Hepatocyte (in vitro differentiated cells): ENCODE data around the gene LINC00305. TPM values are rescaled to one million over a fixed set of nuclear protein-coding genes. Genes with fewer than 3 reads are reported as not detected.

Source experiments
- DNase-seq: peaks from one replicate; pipeline ENCODE4 v3.0.0-alpha.2; 2016; ENCODE audit warnings: low spot score
- H2AFZ ChIP-seq: fragments of 200-600 bp; sonication (generic); 2 replicates; pipeline ENCODE4 v1.6.0; 2016; ENCODE audit warnings: antibody characterized with exemption, mild to moderate bottlenecking
- H3K27ac ChIP-seq: fragments of 200-600 bp; sonication (generic); 2 replicates; pipeline ENCODE4 v1.5.1; 2016; ENCODE audit warnings: mild to moderate bottlenecking
- H3K27me3 ChIP-seq: fragments of 200-600 bp; sonication (generic); 2 replicates; pipeline ENCODE4 v1.6.1; 2016
- H3K36me3 ChIP-seq: fragments of 200-600 bp; sonication (generic); replicated peaks from 2 replicates; pipeline ENCODE4 v1.5.1; 2016; ENCODE audit warnings: low read depth; ENCODE audit not compliant: insufficient read depth
- H3K4me1 ChIP-seq: fragments of 200-600 bp; sonication (generic); 2 replicates; pipeline ENCODE4 v1.5.1; 2016; ENCODE audit warnings: mild to moderate bottlenecking, moderate library complexity; ENCODE audit not compliant: insufficient read depth
- H3K4me2 ChIP-seq: fragments of 200-600 bp; sonication (generic); 2 replicates; pipeline ENCODE4 v1.6.0; 2016
- H3K4me3 ChIP-seq: fragments of 200-600 bp; sonication (generic); 2 replicates; pipeline ENCODE4 v1.5.1; 2016; ENCODE audit warnings: mild to moderate bottlenecking
- H3K79me2 ChIP-seq: fragments of 200-600 bp; sonication (generic); 2 replicates; pipeline ENCODE4 v1.6.0; 2017; ENCODE audit warnings: mild to moderate bottlenecking
- H3K9me2 ChIP-seq: fragments of 200-600 bp; sonication (generic); replicated peaks from 2 replicates; pipeline ENCODE4 v1.6.0; 2017; ENCODE audit warnings: mild to moderate bottlenecking; ENCODE audit not compliant: insufficient read depth
- H3K9me3 ChIP-seq: fragments of 200-600 bp; sonication (generic); 2 replicates; pipeline ENCODE4 v1.5.1; 2016; ENCODE audit warnings: low read depth, mild to moderate bottlenecking
- H4K20me1 ChIP-seq: fragments of 200-600 bp; sonication (generic); 2 replicates; pipeline ENCODE4 v1.6.0; 2016; ENCODE audit warnings: mild to moderate bottlenecking; ENCODE audit not compliant: insufficient read depth, poor library complexity, severe bottlenecking
- EZH2 ChIP-seq: fragments of 200-600 bp; sonication (generic); IDR thresholded peaks from 2 replicates; pipeline ENCODE4 v1.6.1; 2016; ENCODE audit warnings: antibody characterized with exemption, mild to moderate bottlenecking, borderline replicate concordance
- EZH2phosphoT487 ChIP-seq: fragments of 200-600 bp; sonication (generic); IDR thresholded peaks from one replicate; pipeline ENCODE4 v1.6.1; 2018; ENCODE audit warnings: antibody characterized with exemption, mild to moderate bottlenecking, low read depth, moderate library complexity; ENCODE audit not compliant: unreplicated experiment, severe bottlenecking
- WGBS: methylation state at CpG from one replicate; pipeline ENCODE4 v1.1.6; 2016; ENCODE audit warnings: low lambda C conversion rate; ENCODE audit errors: missing lambda C conversion rate; 5-methylcytosine and 5-hydroxymethylcytosine counted together
- polyA plus RNA-seq: library from polyadenylated mRNA; unstranded; fragments of >200 nt; fragmentation: Nextera tagmentation; extraction: Ambion mirVana; gene quantifications from 2 replicates; pipeline ENCODE4 v1.2.1, GENCODE V29; 2016
- total RNA-seq: library from RNA; depleted of rRNA; stranded (reverse); fragments of >200 nt; gene quantifications from 2 replicates; pipeline ENCODE4 v1.2.3, GENCODE V29; 2014
- TF ChIP-seq, protein P1 (sequence below): fragments of 200-600 bp; sonication (generic); IDR thresholded peaks from 2 replicates; pipeline ENCODE4 v1.5.1; 2016; ENCODE audit warnings: antibody characterized with exemption, mild to moderate bottlenecking; ENCODE audit not compliant: poor library complexity

The LINC00305 gene
- total and polyA plus RNA-seq, 2 experiments from 2014 or later, result 0.30 to 1.9 TPM

DNA sequence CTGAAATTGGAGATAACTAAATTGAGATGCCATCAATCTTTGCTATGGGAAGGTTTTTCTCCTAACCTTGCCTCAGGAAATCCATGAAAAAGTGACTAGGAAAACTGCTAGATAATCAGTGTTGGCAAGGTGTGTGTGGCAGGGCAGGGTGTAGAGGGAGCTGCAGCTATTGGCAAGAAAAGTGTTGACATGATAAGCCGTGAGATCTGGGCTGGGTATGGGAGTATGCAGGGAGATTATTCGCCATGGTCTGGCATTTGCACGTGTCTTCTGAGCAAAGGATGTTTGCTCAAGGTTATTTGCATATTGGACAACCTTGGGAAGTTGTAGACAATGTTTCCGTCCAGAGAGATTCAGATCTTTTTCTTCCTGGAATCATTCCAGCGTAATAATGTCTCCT, 104.3 kb downstream of the LINC00305 start:
- no peak for DNase-seq
- WGBS, result 75% methylated on average over 5 of the region's 5 CpGs
- Histone ChIP-seq H3K9me3 (no peaks in the 10 kb centered on the region), H3K4me3 (no peak overlapping the region), H4K20me1 (no peaks in the 10 kb centered on the region), H3K27ac (no peak overlapping the region), H2AFZ (no peak overlapping the region), H3K9me2 (no peaks in the 10 kb centered on the region), H3K4me2 (no peak overlapping the region), H3K79me2 (no peaks in the 10 kb centered on the region), H3K4me1 (no peaks in the 10 kb centered on the region), H3K27me3 (no peaks in the 10 kb centered on the region), H3K36me3 (no peaks in the 10 kb centered on the region)
- TF ChIP-seq EZH2, result no peak
- TF ChIP-seq, protein P1, sequence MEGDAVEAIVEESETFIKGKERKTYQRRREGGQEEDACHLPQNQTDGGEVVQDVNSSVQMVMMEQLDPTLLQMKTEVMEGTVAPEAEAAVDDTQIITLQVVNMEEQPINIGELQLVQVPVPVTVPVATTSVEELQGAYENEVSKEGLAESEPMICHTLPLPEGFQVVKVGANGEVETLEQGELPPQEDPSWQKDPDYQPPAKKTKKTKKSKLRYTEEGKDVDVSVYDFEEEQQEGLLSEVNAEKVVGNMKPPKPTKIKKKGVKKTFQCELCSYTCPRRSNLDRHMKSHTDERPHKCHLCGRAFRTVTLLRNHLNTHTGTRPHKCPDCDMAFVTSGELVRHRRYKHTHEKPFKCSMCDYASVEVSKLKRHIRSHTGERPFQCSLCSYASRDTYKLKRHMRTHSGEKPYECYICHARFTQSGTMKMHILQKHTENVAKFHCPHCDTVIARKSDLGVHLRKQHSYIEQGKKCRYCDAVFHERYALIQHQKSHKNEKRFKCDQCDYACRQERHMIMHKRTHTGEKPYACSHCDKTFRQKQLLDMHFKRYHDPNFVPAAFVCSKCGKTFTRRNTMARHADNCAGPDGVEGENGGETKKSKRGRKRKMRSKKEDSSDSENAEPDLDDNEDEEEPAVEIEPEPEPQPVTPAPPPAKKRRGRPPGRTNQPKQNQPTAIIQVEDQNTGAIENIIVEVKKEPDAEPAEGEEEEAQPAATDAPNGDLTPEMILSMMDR, result no peak
- TF ChIP-seq EZH2phosphoT487, result no peak

DNA sequence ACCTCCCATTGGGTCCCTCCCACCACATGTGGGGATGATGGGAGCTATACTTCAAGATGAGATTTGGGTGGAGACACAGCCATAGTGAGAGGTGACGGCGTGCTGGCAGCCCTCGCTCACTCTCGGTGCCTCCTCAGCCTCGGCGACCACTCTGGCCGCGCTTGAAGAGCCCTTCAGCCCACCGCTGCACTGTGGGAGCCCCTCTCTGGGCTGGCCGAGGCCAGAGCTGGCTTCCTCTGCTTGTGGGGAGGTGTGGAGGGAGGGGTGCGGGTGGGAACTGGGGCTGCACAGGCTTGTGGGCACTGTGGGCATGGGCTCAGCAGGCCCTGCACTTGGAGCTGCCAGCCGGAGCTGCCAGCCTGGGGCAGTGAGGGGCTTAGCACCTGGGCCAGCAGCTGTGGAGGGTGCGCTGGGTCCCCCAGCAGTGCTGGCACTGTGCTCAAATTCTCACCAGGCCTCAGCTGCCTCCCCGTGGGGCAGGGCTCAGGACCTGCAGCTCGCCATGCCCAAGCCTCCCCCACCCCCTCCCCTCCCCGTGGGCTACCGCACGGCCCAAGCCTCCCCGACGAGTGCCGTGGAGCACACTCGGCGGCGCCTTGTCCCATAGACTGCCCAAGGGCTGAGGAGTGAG, 106.0 kb downstream of the LINC00305 start:
- Histone ChIP-seq H3K79me2 (no peaks in the 10 kb centered on the region), H2AFZ (no peak overlapping the region), H4K20me1 (no peaks in the 10 kb centered on the region), H3K4me3 (no peak overlapping the region), H3K36me3 (no peaks in the 10 kb centered on the region), H3K9me2 (no peaks in the 10 kb centered on the region), H3K27me3 (no peaks in the 10 kb centered on the region), H3K4me1 (no peaks in the 10 kb centered on the region), H3K27ac (no peak overlapping the region), H3K9me3 (no peaks in the 10 kb centered on the region), H3K4me2 (no peak overlapping the region)
- TF ChIP-seq EZH2phosphoT487, result no peak
- no peak for TF ChIP-seq EZH2
- TF ChIP-seq, protein P1, result no peak
- 98% methylated on average over 13 of the region's 24 CpGs for WGBS
- no peak for DNase-seq

DNA sequence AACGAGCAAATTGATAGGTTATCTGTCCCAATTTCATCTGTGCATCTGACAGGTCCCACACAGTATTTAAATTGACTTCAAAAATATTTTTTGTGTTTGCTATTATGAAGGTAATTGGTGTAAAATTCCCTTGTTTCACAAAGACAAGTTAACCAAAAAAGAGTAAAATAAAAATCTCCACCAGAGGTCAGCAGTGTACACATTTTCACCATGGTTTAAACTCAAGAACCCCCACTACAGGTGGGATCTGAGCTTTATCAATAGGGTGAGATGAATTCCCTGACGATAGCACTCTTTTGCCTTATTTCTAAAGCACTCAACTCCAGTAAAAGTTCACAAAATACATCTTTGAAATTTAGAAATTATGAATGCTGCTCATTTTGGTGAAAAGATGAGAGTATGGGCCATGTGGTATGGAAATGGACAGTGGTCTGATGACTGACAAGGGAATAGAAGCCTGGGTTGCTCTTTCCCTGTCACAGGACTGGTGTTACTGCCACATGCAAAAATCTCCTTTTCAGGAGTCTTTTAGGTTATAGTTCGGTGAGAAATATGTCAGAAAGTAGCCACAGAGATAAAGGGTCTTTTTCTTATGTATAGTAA, 111.0 kb downstream of the LINC00305 start:
- no peak for TF ChIP-seq EZH2phosphoT487
- TF ChIP-seq, protein P1, result peak; percentile 76
- no peaks in the 10 kb centered on the region for H3K9me2 ChIP-seq
- WGBS, result 7% methylated on average over 3 of the region's 3 CpGs
- H3K27ac ChIP-seq, result no peak overlapping the region
- H3K4me1 ChIP-seq, result peaks cover 6% of the 10 kb centered on the region
- no peaks in the 10 kb centered on the region for H3K36me3 ChIP-seq
- peak; percentile 46 for DNase-seq
- H3K4me2 ChIP-seq, result no peak overlapping the region
- no peaks in the 10 kb centered on the region for H3K79me2 ChIP-seq
- H3K4me3 ChIP-seq, result no peak overlapping the region
- H3K27me3 ChIP-seq, result no peaks in the 10 kb centered on the region
- H4K20me1 ChIP-seq, result no peaks in the 10 kb centered on the region
- H3K9me3 ChIP-seq, result no peaks in the 10 kb centered on the region
- H2AFZ ChIP-seq, result no peak overlapping the region
